Heart right ventricle (tissue), 16 donors: ENCODE results near the gene NOS1AP. TPM values are rescaled to one million over a fixed set of nuclear protein-coding genes. Genes with fewer than 3 reads are reported as not detected.
A peak's percentile ranks its signal among the peaks of the same experiment; 100 is the strongest.

Experiments used
- ATAC-seq, 8 donors: fragments of 200-7000 bp; cut with Tn5 transposase; one replicate each; pipeline ENCODE4 v1.9.1; 2020; ENCODE audit warnings: mild to moderate bottlenecking in 8 of 8, moderate library complexity in 8 of 8, moderate number of reproducible peaks in 1 of 8
- DNase-seq, 2 donors: peaks; one replicate each; pipeline ENCODE4 v3.0.0-alpha.2; 2020
- H3K27ac ChIP-seq, 10 donors: fragments of 200-600 bp; sonication (generic) in 2 of 10; one replicate each; pipeline versions ENCODE4 v1.5.0 to v1.8.0; 2020 to 2022; ENCODE audit warnings: mild to moderate bottlenecking in 3 of 10
- H3K27me3 ChIP-seq, 7 donors: fragments of 200-600 bp; one replicate each; pipeline ENCODE4 v1.8.0; 2021 to 2022; ENCODE audit warnings: mild to moderate bottlenecking in 2 of 7
- H3K36me3 ChIP-seq, 9 donors: fragments of 200-600 bp; sonication (generic) in 1 of 9; one replicate each; pipeline versions ENCODE4 v1.5.0 to v1.8.0; 2020 to 2022; ENCODE audit warnings: mild to moderate bottlenecking in 2 of 9
- H3K4me1 ChIP-seq, 9 donors: fragments of 200-600 bp; sonication (generic) in 1 of 9; one replicate each; pipeline versions ENCODE4 v1.5.0 to v1.8.0; 2020 to 2022; ENCODE audit warnings: mild to moderate bottlenecking in 4 of 9
- H3K4me3 ChIP-seq, 10 donors: fragments of 200-600 bp; sonication (generic) in 2 of 10; one replicate each; pipeline versions ENCODE4 v1.5.0 to v1.8.0; 2020 to 2022; ENCODE audit warnings: mild to moderate bottlenecking in 7 of 10, moderate library complexity in 2 of 10
- H3K9me3 ChIP-seq, 11 donors: fragments of 200-600 bp in 10 of 11; sonication (generic) in 2 of 11; one replicate each; pipeline versions ENCODE4 v1.5.0 to v1.8.0; 2013 to 2022; ENCODE audit warnings: mild to moderate bottlenecking in 2 of 11, control low read depth in 1 of 11, moderate library complexity in 1 of 11
- WGBS, 2 donors: extraction: QIAGEN DNeasy Blood & Tissue Kit; methylation state at CpG; one replicate each; pipeline ENCODE4 v1.1.7; 2013; ENCODE audit warnings: inconsistent platforms in 1 of 2; 5-methylcytosine and 5-hydroxymethylcytosine counted together
- intact Hi-C, 10 donors: fragments of 100-400 bp; cut with DNase I; formaldehyde crosslinking; loops; one replicate each; pipeline versions ENCODE4 v1.11.1 to v1.14.2; 2022
- polyA plus RNA-seq, 2 donors: library from polyadenylated mRNA; stranded (reverse); fragments of 200-250 nt; gene quantifications; one replicate each; pipeline ENCODE4 v1.2.3, GENCODE V29; 2013
- total RNA-seq, 10 donors: library from RNA; stranded (reverse); fragmentation: NEBNext Ultra II Directional in 3 of 10; extraction: Animal tissue kit (Norgen Biotek cat#: 25700) in 3 of 10; gene quantifications; one replicate each; pipeline versions ENCODE4 v1.2.1 to v1.2.4, GENCODE V29; 2021 to 2023
- TF ChIP-seq, protein P1 (sequence below), 9 donors: fragments of 200-600 bp; sonication (generic) in 2 of 9; IDR thresholded peaks; one replicate each; pipeline versions ENCODE4 v1.5.0 to v1.8.0; 2021 to 2022; ENCODE audit warnings: antibody characterized with exemption in 9 of 9, mild to moderate bottlenecking in 5 of 9, moderate library complexity in 1 of 9
- donor health status: Arrhythmogenic right ventricular cardiomyopathy.
- donor health status: ischemic (EF 13 %, LVEDD 7.1; RV severe dilation, severe dysfunction).
- donor health status: healthy with polysubstance abuse.
- donor health status: DM: no; HTN: yes; CAD: no.
- donor health status: DM: no; HTN: no; CAD: no.
- donor health status: ischemic (EF 25% LVEDD 6.9; RV normal size, moderate dysfunction).
- donor health status: ischemic (EF 25% LVEDD 5.7; RV mildly dilated, moderate dysfunction).
- donor health status: healthy.
- donor health status: DM: yes; HTN: yes; CAD: no.
- donor health status: Ischemic cardiomyopathy.
- donor health status: ischemic (EF 35%, LVEDD 5.7; RV mildly dilated, moderate dysfunction).
- donor health status: nonischemic (EF 11% LVEDD 7.7; RV severe dilation, severe dysfunction).
- donor health status: DM: yes; HTN: yes; CAD: no.
- donor health status: PGD.
- donor health status: ischemic (EF 29% LVEDD 5.4; RV normal size, mild dysfunction).
- donor health status: nonischemic (EF 23%, LVEDD 6.1; RV moderate dilation, normal function).

The NOS1AP gene
- total and polyA plus RNA-seq, 12 donors: 0.19 to 7.1 (median 4.6) TPM

DNA sequence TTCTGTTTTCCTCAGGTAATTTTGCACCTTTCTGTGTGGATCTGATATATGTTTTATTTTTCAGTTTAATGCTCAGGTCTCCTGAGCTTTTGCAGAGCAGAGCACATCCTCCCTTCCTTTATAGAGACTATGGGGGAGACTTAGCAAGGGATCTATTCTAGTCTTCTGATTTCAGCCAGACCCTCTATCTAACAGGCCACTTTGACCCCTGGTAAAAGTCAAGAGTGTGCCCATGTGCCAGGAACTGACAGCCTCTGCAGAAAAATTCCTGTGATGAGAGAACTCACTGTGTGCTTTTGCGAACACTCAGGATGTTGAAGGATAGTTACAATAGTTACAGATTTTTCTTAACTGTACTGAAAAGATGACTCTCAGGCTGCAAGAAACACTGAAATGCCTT lies 123.3 kb downstream of the NOS1AP start:
- Histone ChIP-seq H3K27ac (peak overlapping the region in 5 of 10 donors; percentile 33 to 67 (median 56)), H3K36me3 (no peaks in the 10 kb centered on the region), H3K9me3 (no peaks in the 10 kb centered on the region), H3K4me3 (no peak overlapping the region), H3K27me3 (no peaks in the 10 kb centered on the region), H3K4me1 (peaks cover 0 to 66% (median 18%) of the 10 kb centered on the region in 9 donors)
- 46 to 78% methylated on average over 1 of the region's 1 CpG for WGBS, 2 donors
- TF ChIP-seq, protein P1, sequence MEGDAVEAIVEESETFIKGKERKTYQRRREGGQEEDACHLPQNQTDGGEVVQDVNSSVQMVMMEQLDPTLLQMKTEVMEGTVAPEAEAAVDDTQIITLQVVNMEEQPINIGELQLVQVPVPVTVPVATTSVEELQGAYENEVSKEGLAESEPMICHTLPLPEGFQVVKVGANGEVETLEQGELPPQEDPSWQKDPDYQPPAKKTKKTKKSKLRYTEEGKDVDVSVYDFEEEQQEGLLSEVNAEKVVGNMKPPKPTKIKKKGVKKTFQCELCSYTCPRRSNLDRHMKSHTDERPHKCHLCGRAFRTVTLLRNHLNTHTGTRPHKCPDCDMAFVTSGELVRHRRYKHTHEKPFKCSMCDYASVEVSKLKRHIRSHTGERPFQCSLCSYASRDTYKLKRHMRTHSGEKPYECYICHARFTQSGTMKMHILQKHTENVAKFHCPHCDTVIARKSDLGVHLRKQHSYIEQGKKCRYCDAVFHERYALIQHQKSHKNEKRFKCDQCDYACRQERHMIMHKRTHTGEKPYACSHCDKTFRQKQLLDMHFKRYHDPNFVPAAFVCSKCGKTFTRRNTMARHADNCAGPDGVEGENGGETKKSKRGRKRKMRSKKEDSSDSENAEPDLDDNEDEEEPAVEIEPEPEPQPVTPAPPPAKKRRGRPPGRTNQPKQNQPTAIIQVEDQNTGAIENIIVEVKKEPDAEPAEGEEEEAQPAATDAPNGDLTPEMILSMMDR (IDR thresholded peaks at IDR 0.05): no peak
- ATAC-seq: peak in 7 of 8 donors; percentile 42 to 63 (median 51)
- intact Hi-C loops: no loop called here
- no peak for DNase-seq

DNA sequence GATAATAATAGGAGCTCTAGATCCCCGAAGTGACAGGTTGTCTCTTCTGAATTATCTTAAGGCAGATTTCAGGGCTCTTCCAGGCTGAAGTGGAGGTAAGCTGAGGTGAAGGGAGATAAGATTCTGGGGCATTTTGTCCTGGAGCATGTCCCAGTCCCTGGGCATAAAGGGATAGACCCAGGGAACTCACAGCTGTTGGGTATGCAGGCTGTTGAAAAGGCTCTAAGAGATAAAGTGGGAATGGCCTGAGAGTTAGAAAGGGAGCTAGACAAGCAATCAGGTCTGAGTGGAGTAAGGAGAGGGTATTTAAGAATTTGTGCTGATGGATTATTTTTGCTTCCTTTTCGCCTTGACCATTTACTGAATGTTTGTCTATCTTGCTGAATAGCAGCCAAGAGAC lies 123.7 kb downstream of the NOS1AP start:
- 38 to 49% methylated on average over 2 of the region's 2 CpGs for WGBS, 2 donors
- ATAC-seq: peak in 6 of 8 donors; percentile 38 to 72 (median 50)
- peaks cover 0 to 66% (median 23%) of the 10 kb centered on the region in 9 donors for H3K4me1 ChIP-seq

DNA sequence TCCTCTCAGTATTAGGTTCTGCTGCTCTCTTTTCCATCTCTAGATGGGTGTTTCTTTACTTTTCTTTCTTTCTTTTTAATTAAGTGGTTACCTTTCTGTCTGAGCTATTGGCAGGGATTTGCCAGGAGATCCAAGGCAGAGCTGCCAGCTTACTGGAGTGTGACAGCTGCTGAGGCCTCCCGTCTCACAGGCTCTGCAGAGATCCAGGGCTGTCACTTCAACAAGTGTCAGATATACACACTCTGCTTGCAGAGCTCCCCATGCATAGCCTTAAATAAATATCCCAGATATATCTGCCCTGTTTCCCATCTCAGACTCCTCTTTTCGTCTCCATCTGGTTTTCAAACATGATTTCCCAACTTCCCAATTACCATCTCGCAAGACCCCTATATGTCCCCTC lies 124.3 kb downstream of the NOS1AP start:
- DNase-seq (peak in 1 of 2 donors; percentile 17), ATAC-seq (peak in 7 of 8 donors; percentile 51 to 84 (median 77))
- Histone ChIP-seq H3K4me3 (no peak overlapping the region), H3K36me3 (no peaks in the 10 kb centered on the region), H3K9me3 (no peaks in the 10 kb centered on the region), H3K27me3 (no peaks in the 10 kb centered on the region), H3K4me1 (peaks cover 0 to 63% (median 24%) of the 10 kb centered on the region in 9 donors), H3K27ac (peak overlapping the region in 6 of 10 donors; percentile 33 to 67 (median 58))
- TF ChIP-seq, protein P1 (IDR thresholded peaks at IDR 0.05): no peak
- 39 to 48% methylated on average over 3 of the region's 3 CpGs for WGBS, 2 donors
- intact Hi-C loops: no loop called here

More for the DNA sequence above, 123.7 kb downstream of the NOS1AP start:
- Histone ChIP-seq H3K27me3 (no peaks in the 10 kb centered on the region), H3K27ac (peak overlapping the region in 6 of 10 donors; percentile 33 to 67 (median 58)), H3K4me3 (no peak overlapping the region), H3K36me3 (no peaks in the 10 kb centered on the region), H3K9me3 (no peaks in the 10 kb centered on the region)
- TF ChIP-seq, protein P1 (IDR thresholded peaks at IDR 0.05): no peak
- no peak for DNase-seq
- intact Hi-C loops: no loop called here

DNA sequence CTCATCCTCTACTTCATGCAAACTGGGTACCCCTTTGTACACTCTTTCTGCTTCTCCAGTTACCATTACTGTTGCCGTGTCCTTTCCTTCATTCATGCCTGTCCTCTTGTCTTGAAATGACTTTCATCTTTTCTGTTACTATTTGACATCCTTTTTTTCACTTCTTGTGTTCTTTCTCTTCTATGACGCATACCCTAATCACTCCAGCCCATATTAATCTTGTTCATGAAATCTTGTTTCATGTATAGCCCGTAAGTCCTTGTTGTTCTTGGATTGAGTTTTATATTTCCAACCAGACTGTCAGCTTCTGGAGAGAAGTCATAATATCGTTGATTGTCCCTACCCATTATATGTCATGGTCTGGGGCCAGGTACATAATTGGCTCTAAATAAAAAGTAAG lies 126.1 kb downstream of the NOS1AP start:
- intact Hi-C loops: no loop called here
- Histone ChIP-seq H3K36me3 (no peaks in the 10 kb centered on the region), H3K9me3 (no peaks in the 10 kb centered on the region), H3K4me3 (no peak overlapping the region), H3K27ac (no peak overlapping the region), H3K27me3 (no peaks in the 10 kb centered on the region), H3K4me1 (peaks cover 0 to 68% (median 31%) of the 10 kb centered on the region in 9 donors)
- no peak for ATAC-seq
- WGBS, 2 donors: 71 to 87% methylated on average over 4 of the region's 4 CpGs
- TF ChIP-seq, protein P1 (IDR thresholded peaks at IDR 0.05): no peak
- DNase-seq: no peak
